ENCODE data around the gene AGO1. TPM values are rescaled to one million over a fixed set of nuclear protein-coding genes. Genes with fewer than 3 reads are reported as not detected.

Gene AGO1
- total and polyA plus RNA-seq, 2 donors (not counting 1 experiment from before 2014, with no cell fraction given), result 10.1 to 41.3 TPM

- WGBS (ENCODE audit: insufficient coverage), result no CpG with 5 or more reads among the region's 3 CpGs
- Mint-ChIP-seq H3K9me3 (ENCODE audit: insufficient read depth) (no peaks in the 10 kb centered on the region), H3K27ac (no peak overlapping the region), H3K4me3 (no peak overlapping the region), H3K27me3 (no peaks in the 10 kb centered on the region), H3K4me1 (peaks cover 23% of the 10 kb centered on the region)
- no peak overlapping the region for H3K4me3 ChIP-seq (ENCODE audit: control extremely low read depth in 1 of 5, extremely low read depth in 1 of 5, insufficient read depth in 1 of 5, low read depth in 2 of 5, low read length in 4 of 5)
- intact Hi-C loops (cut with micrococcal nuclease), result no loop called here
- ChIA-PET POLR2A (no interaction called here), CTCF (interaction anchor here (1.0 kb wide), 1 partner anchor 54 kb away, joined by 3 read pairs; the partner anchor contains the start of gene AGO1)
- H3K36me3 ChIP-seq (replicated peaks in 1 of 2; ENCODE audit: control extremely low read depth in 1 of 2, control insufficient read depth in 1 of 2, extremely low read depth in 1 of 2, insufficient read depth in 2 of 2, low read length in 1 of 2), result no peaks in the 10 kb centered on the region
- H3K27me3 ChIP-seq (replicated peaks in 1 of 4; ENCODE audit: control extremely low read depth in 1 of 4, control insufficient read depth in 3 of 4, insufficient read depth in 4 of 4, low read length in 3 of 4), result no peaks in the 10 kb centered on the region
- TF ChIP-seq CTCF (IDR thresholded peaks at IDR 0.05) (no peak), EZH2 (IDR thresholded peaks at IDR 0.05; ENCODE audit: borderline replicate concordance, insufficient read depth, low read depth, low read length, poor library complexity, severe bottlenecking) (no peak)
- peaks cover 14% of the 10 kb centered on the region for H4K20me1 ChIP-seq (ENCODE audit: control insufficient read depth, insufficient read depth, low read length, poor library complexity, severe bottlenecking)
- H3K27ac ChIP-seq (ENCODE audit: low read length in 2 of 2), result no peak overlapping the region
- peaks cover 3 to 5% of the 10 kb centered on the region in 2 donors for H3K4me1 ChIP-seq (ENCODE audit: control insufficient read depth in 2 of 2, insufficient read depth in 2 of 2, low read length in 2 of 2)
- H3K9me3 ChIP-seq (ENCODE audit: control extremely low read depth in 1 of 3, control insufficient read depth in 2 of 3, insufficient read depth in 1 of 3, low read length in 2 of 3), result peaks cover 0 to 6% (median 0%) of the 10 kb centered on the region in 3 donors
- no peak overlapping the region for H2AFZ ChIP-seq (ENCODE audit: insufficient read depth, low read depth, low read length, poor library complexity, severe bottlenecking)
- H3K79me2 ChIP-seq (ENCODE audit: control insufficient read depth, insufficient read depth, low read length), result peaks cover 96% of the 10 kb centered on the region
- DNase-seq (no peak), ATAC-seq (ENCODE audit: low read depth) (no peak)
- no peak overlapping the region for H3K4me2 ChIP-seq (replicated peaks; ENCODE audit: low read depth, low read length, poor library complexity, severe bottlenecking)
- H3K9ac ChIP-seq (ENCODE audit: low read length), result no peak overlapping the region
Observed at GRCh38 chr1:35936838-35937237, 53.8 kb downstream of the AGO1 start.

DNA sequence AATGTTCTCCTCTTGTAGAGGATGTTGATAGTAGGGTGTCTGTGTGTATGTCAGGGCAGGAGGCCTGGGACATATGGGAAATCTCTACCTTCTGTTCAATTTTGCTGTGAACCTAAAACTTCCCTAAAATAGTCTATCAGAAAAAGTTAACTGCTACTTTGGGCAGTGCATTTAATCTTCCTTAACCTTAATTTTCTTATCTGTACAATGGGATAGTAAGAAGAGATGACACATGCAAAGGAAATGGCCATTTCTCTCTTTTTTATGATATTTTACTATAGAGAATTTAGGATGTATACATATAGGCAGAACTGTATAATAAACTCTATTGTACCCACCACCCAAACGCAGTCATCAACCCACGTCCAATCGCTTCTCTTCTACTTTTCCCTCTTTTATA is 56.5 kb downstream of the AGO1 start:
- no peak overlapping the region for H3K27ac Mint-ChIP-seq
- peaks cover 26% of the 10 kb centered on the region for H3K4me1 Mint-ChIP-seq
- no peak for TF ChIP-seq EZH2 (IDR thresholded peaks at IDR 0.05; ENCODE audit: borderline replicate concordance, insufficient read depth, low read depth, low read length, poor library complexity, severe bottlenecking)
- TF ChIP-seq CTCF (IDR thresholded peaks at IDR 0.05), result no peak
- CTCF ChIA-PET, result interaction anchor here (1.3 kb wide), 1 partner anchor 8 kb away, joined by 3 read pairs; the partner anchor contains the start of gene AGO3
- DNase-seq, result no peak
- no peak overlapping the region for H3K9ac ChIP-seq (ENCODE audit: low read length)
- intact Hi-C loops (cut with micrococcal nuclease), result no loop called here
- no peak overlapping the region for H3K4me2 ChIP-seq (replicated peaks; ENCODE audit: low read depth, low read length, poor library complexity, severe bottlenecking)
- POLR2A ChIA-PET, result no interaction called here
- H3K4me3 ChIP-seq (ENCODE audit: control extremely low read depth in 1 of 5, extremely low read depth in 1 of 5, insufficient read depth in 1 of 5, low read depth in 2 of 5, low read length in 4 of 5), result no peak overlapping the region
- no peaks in the 10 kb centered on the region for H3K9me3 Mint-ChIP-seq (ENCODE audit: insufficient read depth)
- H3K27ac ChIP-seq (ENCODE audit: low read length in 2 of 2), result no peak overlapping the region
- peaks cover 6 to 7% of the 10 kb centered on the region in 2 donors for H3K4me1 ChIP-seq (ENCODE audit: control insufficient read depth in 2 of 2, insufficient read depth in 2 of 2, low read length in 2 of 2)
- no peaks in the 10 kb centered on the region for H3K27me3 Mint-ChIP-seq
- peaks cover 14% of the 10 kb centered on the region for H4K20me1 ChIP-seq (ENCODE audit: control insufficient read depth, insufficient read depth, low read length, poor library complexity, severe bottlenecking)
- no CpG with 5 or more reads among the region's 3 CpGs for WGBS (ENCODE audit: insufficient coverage)
- H3K36me3 ChIP-seq (replicated peaks in 1 of 2; ENCODE audit: control extremely low read depth in 1 of 2, control insufficient read depth in 1 of 2, extremely low read depth in 1 of 2, insufficient read depth in 2 of 2, low read length in 1 of 2), result no peaks in the 10 kb centered on the region
- no peak for ATAC-seq (ENCODE audit: low read depth)
- H3K79me2 ChIP-seq (ENCODE audit: control insufficient read depth, insufficient read depth, low read length), result peaks cover 94% of the 10 kb centered on the region
- H2AFZ ChIP-seq (ENCODE audit: insufficient read depth, low read depth, low read length, poor library complexity, severe bottlenecking), result no peak overlapping the region
- H3K4me3 Mint-ChIP-seq, result no peak overlapping the region
- H3K27me3 ChIP-seq (replicated peaks in 1 of 4; ENCODE audit: control extremely low read depth in 1 of 4, control insufficient read depth in 3 of 4, insufficient read depth in 4 of 4, low read length in 3 of 4), result no peaks in the 10 kb centered on the region
- peaks cover 0 to 6% (median 0%) of the 10 kb centered on the region in 3 donors for H3K9me3 ChIP-seq (ENCODE audit: control extremely low read depth in 1 of 3, control insufficient read depth in 2 of 3, insufficient read depth in 1 of 3, low read length in 2 of 3)
